ENCODE data around the gene ENC1. TPM values are rescaled to one million over a fixed set of nuclear protein-coding genes. Genes with fewer than 3 reads are reported as not detected.

Gene ENC1
- total and polyA plus RNA-seq, 10 of the 15 experiments (the other 5 are each of a cell fraction or from before 2014, with no cell fraction given): 8.2 to 55.5 (median 32.1) TPM

DNA sequence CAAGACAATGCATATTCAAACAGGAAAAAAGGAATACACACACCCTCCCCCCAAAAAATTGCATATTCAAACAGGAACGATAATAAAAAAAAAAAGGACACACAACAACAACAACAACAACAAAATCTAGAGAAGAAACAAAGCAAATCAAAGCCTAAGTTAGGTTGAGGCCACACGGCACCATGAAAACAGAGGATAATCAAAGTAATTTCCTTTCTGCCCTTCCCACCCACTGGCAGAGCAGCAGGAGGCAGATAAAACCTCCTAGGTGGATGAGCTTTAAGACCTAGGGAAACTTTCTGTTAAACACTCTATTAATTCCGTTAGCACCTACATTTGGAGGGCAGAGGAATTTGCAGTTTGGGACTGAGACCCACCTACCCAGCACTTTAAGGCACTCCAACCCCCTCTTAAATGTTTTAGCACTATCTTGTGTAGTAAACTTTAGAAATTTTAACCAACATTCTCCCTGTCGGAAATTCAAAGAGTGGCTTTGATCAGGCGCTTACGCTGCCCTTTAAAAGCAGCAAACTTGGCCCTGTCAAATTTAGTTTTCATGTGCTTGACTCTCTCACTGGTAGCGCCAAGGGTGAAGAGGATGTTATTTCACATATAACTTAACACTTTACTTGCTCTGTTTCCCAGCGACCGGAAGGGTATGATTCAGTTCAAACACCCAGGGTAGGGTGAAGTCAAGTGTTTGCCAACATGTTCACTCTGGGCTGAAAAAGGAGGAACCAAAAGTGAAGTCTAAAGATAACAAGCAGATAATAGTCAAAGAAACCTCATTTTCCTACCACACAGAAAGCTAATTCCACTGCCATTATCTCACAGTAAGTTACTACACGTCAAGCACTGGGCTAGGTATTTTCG lies 9.2 kb downstream of the ENC1 start (continued):
- TF ChIP-seq, protein P1, sequence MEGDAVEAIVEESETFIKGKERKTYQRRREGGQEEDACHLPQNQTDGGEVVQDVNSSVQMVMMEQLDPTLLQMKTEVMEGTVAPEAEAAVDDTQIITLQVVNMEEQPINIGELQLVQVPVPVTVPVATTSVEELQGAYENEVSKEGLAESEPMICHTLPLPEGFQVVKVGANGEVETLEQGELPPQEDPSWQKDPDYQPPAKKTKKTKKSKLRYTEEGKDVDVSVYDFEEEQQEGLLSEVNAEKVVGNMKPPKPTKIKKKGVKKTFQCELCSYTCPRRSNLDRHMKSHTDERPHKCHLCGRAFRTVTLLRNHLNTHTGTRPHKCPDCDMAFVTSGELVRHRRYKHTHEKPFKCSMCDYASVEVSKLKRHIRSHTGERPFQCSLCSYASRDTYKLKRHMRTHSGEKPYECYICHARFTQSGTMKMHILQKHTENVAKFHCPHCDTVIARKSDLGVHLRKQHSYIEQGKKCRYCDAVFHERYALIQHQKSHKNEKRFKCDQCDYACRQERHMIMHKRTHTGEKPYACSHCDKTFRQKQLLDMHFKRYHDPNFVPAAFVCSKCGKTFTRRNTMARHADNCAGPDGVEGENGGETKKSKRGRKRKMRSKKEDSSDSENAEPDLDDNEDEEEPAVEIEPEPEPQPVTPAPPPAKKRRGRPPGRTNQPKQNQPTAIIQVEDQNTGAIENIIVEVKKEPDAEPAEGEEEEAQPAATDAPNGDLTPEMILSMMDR (IDR thresholded peaks at IDR 0.05 in 2 of 3, conservative IDR thresholded peaks at IDR 0.05 in 1 of 3; ENCODE audit: control insufficient read depth in 2 of 3, extremely low read depth in 1 of 3, insufficient read depth in 1 of 3, low read depth in 3 of 3, low read length in 3 of 3): no peak
- TF ChIP-seq SMC3 (IDR thresholded peaks at IDR 0.05; ENCODE audit: borderline replicate concordance, low read length): no peak; the same call in 1 of the 2 replicates
- TF ChIP-seq LARP7 (IDR thresholded peaks at IDR 0.05): no peak
- no peak for TF ChIP-seq DPF2 (IDR thresholded peaks at IDR 0.05)
- TF ChIP-seq, protein P2, sequence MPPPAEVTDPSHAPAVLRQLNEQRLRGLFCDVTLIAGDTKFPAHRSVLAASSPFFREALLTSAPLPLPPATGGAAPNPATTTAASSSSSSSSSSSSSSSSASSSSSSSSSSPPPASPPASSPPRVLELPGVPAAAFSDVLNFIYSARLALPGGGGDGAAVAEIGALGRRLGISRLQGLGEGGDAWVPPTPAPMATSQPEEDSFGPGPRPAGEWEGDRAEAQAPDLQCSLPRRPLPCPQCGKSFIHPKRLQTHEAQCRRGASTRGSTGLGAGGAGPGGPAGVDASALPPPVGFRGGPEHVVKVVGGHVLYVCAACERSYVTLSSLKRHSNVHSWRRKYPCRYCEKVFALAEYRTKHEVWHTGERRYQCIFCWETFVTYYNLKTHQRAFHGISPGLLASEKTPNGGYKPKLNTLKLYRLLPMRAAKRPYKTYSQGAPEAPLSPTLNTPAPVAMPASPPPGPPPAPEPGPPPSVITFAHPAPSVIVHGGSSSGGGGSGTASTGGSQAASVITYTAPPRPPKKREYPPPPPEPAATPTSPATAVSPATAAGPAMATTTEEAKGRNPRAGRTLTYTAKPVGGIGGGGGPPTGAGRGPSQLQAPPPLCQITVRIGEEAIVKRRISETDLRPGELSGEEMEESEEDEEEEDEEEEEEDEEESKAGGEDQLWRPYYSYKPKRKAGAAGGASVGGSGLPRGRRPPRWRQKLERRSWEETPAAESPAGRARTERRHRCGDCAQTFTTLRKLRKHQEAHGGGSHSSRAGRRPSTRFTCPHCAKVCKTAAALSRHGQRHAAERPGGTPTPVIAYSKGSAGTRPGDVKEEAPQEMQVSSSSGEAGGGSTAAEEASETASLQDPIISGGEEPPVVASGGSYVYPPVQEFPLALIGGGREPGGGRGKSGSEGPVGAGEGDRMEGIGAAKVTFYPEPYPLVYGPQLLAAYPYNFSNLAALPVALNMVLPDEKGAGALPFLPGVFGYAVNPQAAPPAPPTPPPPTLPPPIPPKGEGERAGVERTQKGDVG (CRISPR knock-in tag; IDR thresholded peaks at IDR 0.05): no peak
- TF ChIP-seq ZNF24 (IDR thresholded peaks at IDR 0.05): peak; percentile 54; the same call in 1 of the 2 replicates
- no peak for TF ChIP-seq FOXK2 (IDR thresholded peaks at IDR 0.05)
- peak; percentile 25; the same call in 1 of the 2 replicates for TF ChIP-seq JUND (IDR thresholded peaks at IDR 0.05; ENCODE audit: low read depth, low read length)
- TF ChIP-seq USF1 (IDR thresholded peaks at IDR 0.05; ENCODE audit: borderline replicate concordance, extremely low read length, insufficient read depth, low read depth, low read length): no peak
- no peak for TF ChIP-seq HSF1 (IDR thresholded peaks at IDR 0.05; ENCODE audit: low read depth, low read length)
- no peak for TF ChIP-seq NFYB (IDR thresholded peaks at IDR 0.05; ENCODE audit: insufficient read depth, low read depth, low read length)
- TF ChIP-seq SMAD1 (IDR thresholded peaks at IDR 0.05; ENCODE audit: low read depth, partially characterized antibody): peak; percentile 72
- no peak for TF ChIP-seq POLR2AphosphoS2 (IDR thresholded peaks at IDR 0.05; ENCODE audit: low read depth, low read length)
- TF ChIP-seq CUX1 (IDR thresholded peaks at IDR 0.05; ENCODE audit: insufficient replicate concordance, low read depth, low read length): peak; percentile 83

Measured in GM12878 (cell line).